PC-3 (cell line): Measurements from ENCODE around the gene RBFOX2. TPM values are rescaled to one million over a fixed set of nuclear protein-coding genes. Genes with fewer than 3 reads are reported as not detected.

Experiments
- ATAC-seq: fragments of 200-7000 bp; cut with Tn5 transposase; 2 replicates; pipeline ENCODE4 v1.9.1; 2020; ENCODE audit warnings: mild to moderate bottlenecking, moderate library complexity
- BruUV-seq: library from RNA; stranded (reverse); fragments of 400-500 nt; replicated peaks from 2 replicates; lab custom pipeline; 2021; lab: Mats Ljungman, UMichigan
- CTCF ChIA-PET: fragments of 300-600 bp; sonication (Branson Sonifier 250); formaldehyde crosslinking; loops from one replicate; lab custom pipeline; 2022; ENCODE audit warnings: antibody characterized with exemption; lab: Charles Lee
- POLR2A ChIA-PET: fragments of 300-600 bp; sonication (Branson Sonifier 250); formaldehyde crosslinking; loops from one replicate; lab custom pipeline; 2022; ENCODE audit warnings: antibody characterized with exemption; ENCODE audit not compliant: unreplicated experiment; lab: Charles Lee
- DNase-seq: peaks from one replicate; pipeline ENCODE4 v3.0.0-alpha.2; 2015
- H2AFZ ChIP-seq: fragments of 300-600 bp; sonication (generic); 2 replicates; pipeline ENCODE4 v1.6.0; 2016; ENCODE audit warnings: antibody characterized with exemption, low read length
- H3F3A ChIP-seq: fragments of 300-600 bp; sonication (generic); one replicate; pipeline ENCODE4 v1.6.0; 2017; ENCODE audit warnings: antibody characterized with exemption, low read length, control low read depth, mild to moderate bottlenecking; ENCODE audit not compliant: unreplicated experiment
- H3K27ac ChIP-seq: fragments of 300-600 bp; sonication (generic); 2 replicates; pipeline ENCODE4 v1.5.1; 2016; ENCODE audit warnings: mild to moderate bottlenecking, low read length
- H3K27me3 ChIP-seq: fragments of 300-600 bp; sonication (generic); 2 replicates; pipeline ENCODE4 v1.6.1; 2016; ENCODE audit warnings: low read length, mixed read lengths
- H3K36me3 ChIP-seq: fragments of 300-600 bp; sonication (generic); 2 replicates; pipeline ENCODE4 v1.6.1; 2016; ENCODE audit warnings: low read depth, mixed run types, low read length, mixed read lengths
- H3K4me1 ChIP-seq: fragments of 300-600 bp; sonication (generic); 2 replicates; pipeline ENCODE4 v1.5.1; 2016; ENCODE audit warnings: low read length; ENCODE audit not compliant: insufficient read depth
- H3K4me2 ChIP-seq: fragments of 300-600 bp; sonication (generic); 2 replicates; pipeline ENCODE4 v1.6.0; 2016; ENCODE audit warnings: low read length
- H3K4me3 ChIP-seq: fragments of 300-600 bp; sonication (generic); 2 replicates; pipeline ENCODE4 v1.5.1; 2016; ENCODE audit warnings: mild to moderate bottlenecking, low read length, mixed read lengths
- H3K79me2 ChIP-seq: fragments of 300-600 bp; sonication (generic); 2 replicates; pipeline ENCODE4 v1.6.1; 2017; ENCODE audit warnings: low read length, mixed read lengths
- H3K9ac ChIP-seq: fragments of 300-600 bp; sonication (generic); 2 replicates; pipeline ENCODE4 v1.6.0; 2016; ENCODE audit warnings: mild to moderate bottlenecking, low read length
- H3K9me2 ChIP-seq: fragments of 300-600 bp; sonication (generic); replicated peaks from 2 replicates; pipeline ENCODE4 v1.6.1; 2016; ENCODE audit warnings: mixed run types, low read length, mixed read lengths
- H3K9me3 ChIP-seq: fragments of 300-600 bp; sonication (generic); 2 replicates; pipeline ENCODE4 v1.6.1; 2016; ENCODE audit warnings: low read length, mixed read lengths
- H4K20me1 ChIP-seq: fragments of 300-600 bp; sonication (generic); 2 replicates; pipeline ENCODE4 v1.6.1; 2016; ENCODE audit warnings: low read length, mixed read lengths
- EZH2 ChIP-seq: fragments of 300-600 bp; sonication (generic); IDR thresholded peaks from one replicate; pipeline ENCODE4 v1.6.1; 2017; ENCODE audit warnings: antibody characterized with exemption, mild to moderate bottlenecking, low read length; ENCODE audit not compliant: unreplicated experiment
- EZH2phosphoT487 ChIP-seq: fragments of 300-600 bp; sonication (generic); IDR thresholded peaks from 2 replicates; pipeline ENCODE4 v1.6.1; 2018; ENCODE audit warnings: mild to moderate bottlenecking, antibody characterized with exemption, low read length, borderline replicate concordance
- intact Hi-C: fragments of 100-400 bp; cut with micrococcal nuclease; formaldehyde crosslinking; loops from 2 replicates; pipeline ENCODE4 v1.9.0; 2023
- total RNA-seq: library from RNA; depleted of rRNA; stranded (reverse); fragments of >200 nt; gene quantifications from 2 replicates; pipeline ENCODE4 v1.2.3, GENCODE V29; 2014
- TF ChIP-seq, protein P1 (sequence below): fragments of 300-600 bp; sonication (generic); conservative IDR thresholded peaks from 2 replicates; pipeline ENCODE4 v1.5.1; 2017; ENCODE audit warnings: antibody characterized with exemption, low read depth, mild to moderate bottlenecking, low read length

The RBFOX2 gene
- total RNA-seq, 1 experiment from 2014 or later, result 75.1 TPM

DNA sequence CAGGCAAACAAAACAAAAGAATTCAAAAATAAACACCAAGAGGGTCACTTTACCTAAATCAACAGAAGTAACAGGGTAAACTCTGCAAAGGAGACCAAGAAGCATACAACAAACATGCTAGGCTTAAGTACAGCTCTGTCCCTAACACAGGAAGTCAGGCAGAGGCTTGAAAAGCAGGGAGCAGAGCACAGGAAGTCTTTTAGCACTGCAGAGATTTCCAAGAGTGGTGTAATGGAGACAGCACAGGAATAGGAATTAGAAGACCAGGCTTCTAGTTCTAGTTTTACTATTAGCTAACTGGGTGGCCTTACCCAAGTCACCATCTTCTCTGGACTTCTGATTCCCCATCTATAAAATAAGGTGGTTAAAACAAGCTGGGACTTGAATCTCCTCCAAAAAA lies 1.9 kb downstream of the RBFOX2 start:
- Histone ChIP-seq H4K20me1 (peaks cover 16% of the 10 kb centered on the region; the same call in 1 of the 2 replicates), H3K9ac (peak overlapping the region; percentile 85), H3K4me1 (0 out of 2 replicates have a peak, but pooled peaks cover 13% of the 10 kb centered on the region), H3F3A (no peaks in the 10 kb centered on the region), H3K36me3 (peaks cover 3% of the 10 kb centered on the region; the same call in 1 of the 2 replicates), H3K4me3 (peak overlapping the region; percentile 99), H3K4me2 (peak overlapping the region; percentile 94), H3K27ac (no peak overlapping the region), H2AFZ (no peak overlapping the region), H3K27me3 (no peaks in the 10 kb centered on the region), H3K9me2 (no peaks in the 10 kb centered on the region), H3K9me3 (no peaks in the 10 kb centered on the region), H3K79me2 (peaks cover 64% of the 10 kb centered on the region)
- no peak for ATAC-seq
- BruUV-seq, result no TSS peak
- intact Hi-C loops, result loop anchor here (5.0 kb wide), 1 partner anchor 94 kb away; no protein-coding TSS in a partner anchor
- peak; percentile 30 for DNase-seq
- ChIA-PET POLR2A (interaction anchor here (0.6 kb wide), 1 partner anchor 76 kb away, joined by 3 read pairs; no protein-coding TSS in a partner anchor), CTCF (interaction anchor here (0.6 kb wide), 1 partner anchor 96 kb away, joined by 3 read pairs; no protein-coding TSS in a partner anchor)
- TF ChIP-seq EZH2 (no peak), EZH2phosphoT487 (no peak)
- TF ChIP-seq, protein P1, sequence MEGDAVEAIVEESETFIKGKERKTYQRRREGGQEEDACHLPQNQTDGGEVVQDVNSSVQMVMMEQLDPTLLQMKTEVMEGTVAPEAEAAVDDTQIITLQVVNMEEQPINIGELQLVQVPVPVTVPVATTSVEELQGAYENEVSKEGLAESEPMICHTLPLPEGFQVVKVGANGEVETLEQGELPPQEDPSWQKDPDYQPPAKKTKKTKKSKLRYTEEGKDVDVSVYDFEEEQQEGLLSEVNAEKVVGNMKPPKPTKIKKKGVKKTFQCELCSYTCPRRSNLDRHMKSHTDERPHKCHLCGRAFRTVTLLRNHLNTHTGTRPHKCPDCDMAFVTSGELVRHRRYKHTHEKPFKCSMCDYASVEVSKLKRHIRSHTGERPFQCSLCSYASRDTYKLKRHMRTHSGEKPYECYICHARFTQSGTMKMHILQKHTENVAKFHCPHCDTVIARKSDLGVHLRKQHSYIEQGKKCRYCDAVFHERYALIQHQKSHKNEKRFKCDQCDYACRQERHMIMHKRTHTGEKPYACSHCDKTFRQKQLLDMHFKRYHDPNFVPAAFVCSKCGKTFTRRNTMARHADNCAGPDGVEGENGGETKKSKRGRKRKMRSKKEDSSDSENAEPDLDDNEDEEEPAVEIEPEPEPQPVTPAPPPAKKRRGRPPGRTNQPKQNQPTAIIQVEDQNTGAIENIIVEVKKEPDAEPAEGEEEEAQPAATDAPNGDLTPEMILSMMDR, result no peak

DNA sequence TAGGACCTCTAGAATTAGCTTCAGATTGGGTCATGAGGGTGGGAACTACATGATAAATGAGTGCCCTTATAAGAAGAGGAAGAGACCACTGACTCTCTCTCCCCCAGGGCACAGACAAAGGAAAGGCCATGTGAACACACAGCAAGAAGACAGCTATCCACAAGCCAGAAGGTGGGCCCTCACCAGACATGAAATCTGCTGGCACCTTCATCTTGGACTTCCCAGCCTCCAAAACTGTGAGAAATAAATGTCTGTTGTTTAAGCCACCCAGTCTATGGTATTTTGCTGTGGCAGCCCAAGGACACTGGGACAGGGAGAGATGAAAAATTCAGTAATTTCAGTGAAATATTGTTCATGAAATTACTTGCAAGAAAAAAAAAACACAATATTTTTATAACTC lies 5.9 kb downstream of the RBFOX2 start:
- Histone ChIP-seq H3K9me2 (no peaks in the 10 kb centered on the region), H3K4me1 (0 out of 2 replicates have a peak, but pooled peaks cover 13% of the 10 kb centered on the region), H3F3A (no peaks in the 10 kb centered on the region), H4K20me1 (peaks cover 24% of the 10 kb centered on the region; the same call in 1 of the 2 replicates), H3K4me3 (no peak overlapping the region), H3K9me3 (no peaks in the 10 kb centered on the region), H2AFZ (no peak overlapping the region), H3K9ac (no peak overlapping the region), H3K27ac (no peak overlapping the region), H3K27me3 (no peaks in the 10 kb centered on the region), H3K36me3 (peaks cover 3% of the 10 kb centered on the region; the same call in 1 of the 2 replicates), H3K79me2 (peaks cover 85% of the 10 kb centered on the region), H3K4me2 (no peak overlapping the region)
- ATAC-seq (no peak), DNase-seq (no peak)
- ChIA-PET POLR2A (interaction anchor here (0.6 kb wide), 1 partner anchor 10 kb away, joined by 3 read pairs; no protein-coding TSS in a partner anchor), CTCF (no interaction called here)
- TF ChIP-seq EZH2, result no peak
- TF ChIP-seq, protein P1, result no peak
- intact Hi-C loops, result no loop called here
- BruUV-seq, result no TSS peak

DNA sequence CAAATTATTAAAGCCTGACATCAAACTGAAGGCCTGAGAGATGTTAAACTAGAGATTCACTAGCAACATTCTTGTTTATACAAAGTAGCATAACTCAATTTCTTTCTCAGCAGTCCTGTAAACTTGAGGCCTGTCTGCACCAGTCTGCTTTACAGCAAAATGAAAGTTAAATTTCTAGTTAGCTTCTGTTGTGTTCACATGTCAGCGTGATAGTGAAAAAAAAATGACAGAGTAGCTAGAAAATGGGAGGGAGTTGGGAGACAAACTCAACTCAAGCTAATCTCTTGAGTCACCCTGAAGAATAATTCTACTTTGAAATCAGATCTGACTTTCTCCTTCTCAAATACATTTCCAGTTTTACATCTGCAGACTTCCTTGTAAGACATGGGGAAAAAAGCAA lies 6.5 kb downstream of the RBFOX2 start:
- no peaks in the 10 kb centered on the region for H3K9me3 ChIP-seq
- H3K79me2 ChIP-seq, result peaks cover 85% of the 10 kb centered on the region
- TF ChIP-seq, protein P1, result no peak
- TF ChIP-seq EZH2 (no peak), EZH2phosphoT487 (no peak)
- intact Hi-C loops, result no loop called here
- H3K27me3 ChIP-seq, result no peaks in the 10 kb centered on the region
- 0 out of 2 replicates have a peak, but pooled peaks cover 9% of the 10 kb centered on the region for H3K4me1 ChIP-seq
- DNase-seq (no peak), ATAC-seq (no peak)
- H3K9me2 ChIP-seq, result no peaks in the 10 kb centered on the region
- no peak overlapping the region for H3K9ac ChIP-seq
- H3F3A ChIP-seq, result no peaks in the 10 kb centered on the region
- BruUV-seq, result no TSS peak
- CTCF ChIA-PET, result no interaction called here
- no peak overlapping the region for H3K27ac ChIP-seq
- H4K20me1 ChIP-seq, result peaks cover 21% of the 10 kb centered on the region; the same call in 1 of the 2 replicates
- H3K4me3 ChIP-seq, result no peak overlapping the region
- no peak overlapping the region for H2AFZ ChIP-seq
- H3K4me2 ChIP-seq, result no peak overlapping the region
- POLR2A ChIA-PET, result interaction anchor here (0.6 kb wide), 1 partner anchor 9 kb away, joined by 3 read pairs; no protein-coding TSS in a partner anchor
- peaks cover 3% of the 10 kb centered on the region; the same call in 1 of the 2 replicates for H3K36me3 ChIP-seq
